ENCODE measurements around the gene PJVK.
"Not testable (repeated sequence)": the region's sequence is repeated elsewhere in the genome, so short reads cannot be mapped to it uniquely, and the experiment has no call there.

Gene PJVK

DNA sequence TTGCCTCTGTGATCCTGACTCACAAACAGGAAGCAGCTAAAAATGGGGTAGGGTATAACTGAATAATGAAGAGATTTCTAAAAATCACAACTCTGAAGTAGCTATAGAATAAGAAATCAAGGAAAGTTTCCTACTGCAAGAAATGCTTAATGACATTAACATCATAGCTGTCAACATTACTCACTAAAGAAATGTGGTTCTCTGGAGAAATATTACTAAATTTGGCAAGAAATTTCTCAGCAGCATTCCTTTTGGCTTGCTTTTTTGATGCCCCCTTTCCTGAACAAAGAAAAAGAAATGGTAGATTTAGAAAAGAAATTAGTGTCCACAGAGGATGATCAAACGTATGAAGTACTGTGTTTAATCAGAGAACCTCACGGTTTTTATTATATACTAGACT lies 9.8 kb upstream of the PJVK start:
- no peak for DNase-seq

DNA sequence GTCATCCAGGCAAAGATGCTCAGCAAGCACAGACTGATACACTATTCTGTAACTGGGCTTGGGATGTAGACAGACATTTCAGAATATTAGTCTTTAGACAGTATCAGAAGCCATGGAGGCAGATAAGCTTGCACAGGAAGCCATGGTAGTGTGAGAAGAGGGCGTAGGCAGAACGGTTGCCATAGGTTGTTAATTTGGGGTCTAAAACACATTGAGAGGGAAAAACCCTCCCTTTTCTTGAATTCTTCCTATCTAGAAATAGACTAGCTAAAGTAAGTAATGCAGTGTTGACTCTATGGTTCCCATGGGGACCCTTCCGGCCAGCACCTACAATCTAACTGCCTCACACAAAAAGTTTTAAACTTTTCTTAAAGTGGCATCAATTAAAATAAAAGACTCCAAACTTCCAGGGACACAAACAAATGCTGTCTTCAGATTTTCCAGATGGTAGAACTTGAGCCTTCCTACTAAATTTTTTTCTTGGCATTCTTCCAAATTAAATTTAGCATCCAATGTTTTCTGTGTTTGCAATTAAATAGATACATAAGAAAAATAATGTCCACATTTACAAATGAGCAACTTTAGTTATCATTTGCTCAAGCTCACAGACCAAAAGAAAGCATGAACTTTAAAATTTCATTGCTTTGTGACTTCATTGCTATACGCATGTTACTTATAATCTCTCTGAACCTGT lies 2.1 kb upstream of the PJVK start:
- DNase-seq, result no peak

DNA sequence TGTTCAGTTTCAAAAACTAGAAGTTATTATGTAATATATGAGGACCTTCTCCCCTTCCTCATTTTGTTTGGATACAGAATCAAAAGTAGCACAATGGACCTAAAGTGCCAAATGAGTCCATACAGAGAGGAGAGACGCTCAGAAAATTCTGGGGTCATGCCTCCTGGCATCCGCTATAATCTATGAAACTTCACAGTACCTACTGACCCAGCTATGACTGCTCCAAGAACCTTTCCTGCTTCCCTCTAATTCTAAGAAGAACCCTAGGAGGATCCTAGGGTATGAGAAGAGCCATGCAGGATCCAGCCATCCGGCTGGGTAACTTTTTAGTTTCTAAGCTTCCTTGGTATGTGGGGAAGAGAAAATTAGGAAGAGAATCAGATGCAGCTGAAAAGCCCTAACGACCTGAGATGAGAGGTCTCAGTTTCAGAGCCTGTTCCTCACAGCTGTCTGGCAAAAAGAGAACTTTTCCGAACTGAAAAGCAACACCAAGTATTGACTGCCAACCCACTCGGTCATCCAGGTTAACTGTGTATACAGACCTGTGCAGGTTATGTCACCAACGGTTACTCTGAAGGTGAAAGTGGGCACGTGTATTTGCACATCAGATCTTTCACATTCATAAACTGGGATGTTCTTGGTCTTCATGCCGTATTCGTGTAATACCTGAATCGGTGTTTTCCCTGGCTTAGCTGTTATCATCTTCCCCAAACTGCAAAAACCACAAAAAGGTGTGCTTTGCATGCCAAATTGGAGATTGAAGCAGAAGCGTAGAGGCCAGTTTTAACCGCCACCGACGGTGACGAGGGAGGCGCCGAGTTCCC lies 1.3 kb upstream of the PJVK start:
- no peak for DNase-seq

DNA sequence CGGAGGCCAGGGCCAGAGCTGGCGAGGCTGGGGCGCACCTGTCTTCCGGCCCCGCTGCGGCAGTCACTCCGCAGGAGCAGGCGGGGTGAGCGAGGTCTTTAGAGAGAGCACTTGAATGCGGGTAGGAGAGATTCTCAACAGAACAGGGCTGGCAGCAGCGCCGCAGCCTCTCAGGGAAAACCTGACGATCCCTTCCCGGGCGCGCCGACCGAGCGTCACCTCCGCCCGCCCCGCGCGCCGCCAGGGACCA lies 729 bp upstream of the PJVK start:
- DNase-seq, result peak; percentile 51

DNA sequence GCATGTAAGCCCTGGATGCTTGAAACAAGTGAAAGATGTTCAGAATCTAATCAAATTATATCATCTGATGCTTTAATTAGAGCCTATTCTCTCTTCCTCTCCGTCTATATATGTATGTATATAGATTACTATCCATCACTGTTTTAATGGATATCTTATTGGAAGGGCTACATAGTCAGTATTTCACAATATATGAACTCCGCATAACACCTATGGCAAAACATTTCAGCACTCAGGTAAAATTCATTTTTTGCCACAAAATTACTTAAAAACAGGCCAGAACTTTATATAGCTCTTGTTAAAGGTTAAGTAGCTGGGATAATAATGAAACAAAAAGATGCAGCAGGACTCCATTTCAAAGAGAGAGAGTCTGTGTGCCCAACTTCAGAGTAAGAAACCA lies 1.2 kb downstream of the PJVK start:
- DNase-seq, result no peak

DNA sequence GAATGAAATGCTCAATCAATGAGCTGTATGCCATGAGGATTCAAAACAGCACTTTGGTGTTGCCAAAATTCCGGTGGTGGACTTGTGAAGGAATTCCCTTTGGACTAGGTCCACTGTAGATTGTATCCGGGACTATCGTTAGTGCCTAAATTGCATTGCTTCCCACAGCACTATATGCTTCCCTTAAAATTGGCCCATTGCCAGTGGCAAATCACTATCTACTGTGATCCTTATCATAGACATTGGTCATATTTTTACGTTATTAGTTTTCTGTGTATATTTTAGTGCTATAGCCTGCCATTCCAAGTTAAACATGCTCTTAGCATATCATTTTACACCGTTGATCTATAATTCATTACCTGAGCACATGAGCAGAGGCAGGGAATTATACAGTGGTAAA lies 1.7 kb downstream of the PJVK start:
- DNase-seq, result no peak

DNA sequence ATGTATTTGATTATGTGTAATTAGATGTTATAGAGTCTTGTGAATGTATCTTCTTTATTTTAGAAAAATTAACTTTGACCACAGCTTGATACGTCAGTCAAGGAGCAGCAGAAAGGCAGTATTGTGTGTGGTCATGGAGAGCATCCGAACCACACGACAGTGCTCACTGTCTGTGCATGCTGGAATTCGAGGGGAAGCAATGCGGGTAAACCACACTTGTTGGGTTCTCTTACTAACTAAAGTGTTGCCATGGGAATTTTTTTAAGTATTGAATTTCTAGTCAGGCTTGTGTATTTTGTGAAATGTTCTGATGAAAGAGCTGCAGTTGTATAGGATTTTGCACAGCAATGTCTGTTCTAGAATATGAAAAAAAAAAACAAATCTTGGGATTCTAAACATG lies 4.8 kb downstream of the PJVK start:
- no peak for DNase-seq

DNA sequence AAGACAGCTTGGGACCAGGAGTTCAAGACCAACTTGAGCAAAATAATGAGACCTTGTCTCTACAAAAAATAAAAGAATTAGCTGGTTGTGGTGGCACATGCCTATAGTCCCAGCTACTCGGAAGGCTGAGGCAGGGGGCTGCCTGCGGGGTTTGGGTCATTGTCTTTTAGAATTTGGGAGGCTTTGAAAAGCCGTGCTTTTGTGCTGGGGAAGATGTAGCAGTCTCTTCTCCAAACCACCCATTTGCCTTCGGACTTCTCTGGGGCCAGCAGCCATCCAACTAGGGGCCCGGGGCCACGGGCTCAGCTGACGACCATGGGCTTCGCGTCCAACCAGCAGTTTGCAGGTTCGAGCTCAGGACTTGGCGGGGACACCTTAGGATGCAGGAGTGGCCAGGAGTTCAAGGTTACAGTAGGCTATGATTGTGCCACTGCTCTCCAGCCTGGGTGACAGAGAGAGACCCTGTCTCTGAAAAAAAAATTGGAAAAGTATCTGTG lies 6.3 kb downstream of the PJVK start:
- no peak for DNase-seq

DNA sequence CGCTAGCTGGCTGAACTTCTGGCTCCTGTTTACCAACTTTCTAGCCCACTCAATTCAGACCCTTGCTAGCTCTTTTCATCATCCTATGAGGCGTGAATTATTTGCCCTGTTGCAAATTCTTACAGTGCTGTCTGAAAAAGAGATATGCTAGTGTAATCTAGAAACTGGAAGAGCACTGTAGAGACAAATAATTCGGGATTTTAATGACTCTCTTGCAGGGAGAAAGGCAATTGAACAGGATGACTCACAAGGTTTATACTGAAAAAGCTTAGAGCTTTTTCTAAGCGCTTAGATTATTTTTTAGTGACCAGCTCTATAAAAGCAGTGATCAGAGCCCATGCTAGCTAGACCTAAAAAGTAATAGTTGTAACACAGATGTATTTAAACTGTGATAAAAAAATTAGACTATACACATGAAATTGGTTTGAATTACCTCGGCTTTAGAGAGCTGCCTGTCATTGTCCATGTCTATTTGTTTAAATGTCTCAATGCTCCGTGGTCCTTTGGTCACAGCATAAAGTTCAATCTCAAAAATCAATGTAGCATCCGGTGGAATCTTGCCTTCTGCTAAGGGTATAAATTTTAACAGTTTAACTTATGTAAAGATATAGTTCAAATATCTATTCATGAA lies 18.2 kb downstream of the PJVK start:
- DNase-seq, result no peak

DNA sequence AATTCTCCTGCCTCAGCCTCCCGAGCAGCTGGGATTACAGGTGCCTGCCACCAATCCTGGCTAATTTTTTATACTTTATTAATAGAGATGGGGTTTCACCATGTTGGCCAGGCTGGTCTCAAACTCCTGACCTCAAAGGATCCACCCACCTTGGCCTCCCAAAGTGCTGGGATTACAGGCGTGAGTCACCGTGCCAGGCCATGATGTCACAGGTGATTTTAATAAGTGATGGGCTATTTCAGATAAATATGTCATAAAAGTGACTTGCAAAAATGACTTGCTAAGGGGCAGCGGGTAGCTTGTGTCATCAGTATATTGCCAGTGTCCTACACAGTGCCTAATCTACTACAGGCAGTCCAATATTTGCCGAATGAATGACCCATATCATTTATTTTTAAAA lies 20.1 kb downstream of the PJVK start:
- not testable (repeated sequence) for DNase-seq

DNA sequence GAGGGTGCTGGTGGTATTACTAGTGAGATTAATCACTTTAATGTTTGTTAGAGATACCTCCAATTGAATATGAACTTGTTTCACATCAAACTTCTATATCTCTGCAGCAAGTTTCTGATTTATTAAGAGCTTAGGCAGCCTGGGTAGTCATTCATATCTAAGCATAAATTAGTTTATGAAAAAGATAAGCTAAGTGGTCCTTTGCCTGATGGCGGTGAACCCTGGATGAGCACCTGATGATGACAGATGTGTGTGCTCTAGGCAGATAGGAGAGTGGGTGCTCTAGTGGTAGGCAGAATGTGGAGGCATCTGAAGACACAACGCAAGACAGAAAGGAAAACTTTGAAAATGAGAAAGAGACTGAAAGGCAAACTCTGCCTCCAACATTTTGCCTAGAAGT lies 22.2 kb downstream of the PJVK start:
- DNase-seq, result no peak

DNA sequence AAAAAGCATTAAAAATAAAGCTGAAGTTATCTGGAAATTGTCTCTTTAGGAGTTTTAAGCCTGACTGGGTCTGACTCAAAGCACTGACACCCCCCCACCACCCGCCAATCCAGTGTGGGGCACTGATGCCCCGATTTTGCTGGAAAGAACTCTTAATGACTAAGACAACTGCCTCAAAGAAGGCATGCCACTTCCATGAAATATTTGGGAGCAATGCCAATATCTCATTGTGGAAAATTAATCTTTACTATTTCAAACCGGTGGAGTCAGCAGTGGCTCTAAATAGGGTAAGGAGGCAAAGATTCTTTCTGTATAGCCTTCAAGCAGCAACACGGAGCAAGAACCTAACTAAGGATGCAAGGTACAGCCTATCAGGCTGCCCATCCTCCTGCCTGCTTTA lies 22.8 kb downstream of the PJVK start:
- no peak for DNase-seq

DNA sequence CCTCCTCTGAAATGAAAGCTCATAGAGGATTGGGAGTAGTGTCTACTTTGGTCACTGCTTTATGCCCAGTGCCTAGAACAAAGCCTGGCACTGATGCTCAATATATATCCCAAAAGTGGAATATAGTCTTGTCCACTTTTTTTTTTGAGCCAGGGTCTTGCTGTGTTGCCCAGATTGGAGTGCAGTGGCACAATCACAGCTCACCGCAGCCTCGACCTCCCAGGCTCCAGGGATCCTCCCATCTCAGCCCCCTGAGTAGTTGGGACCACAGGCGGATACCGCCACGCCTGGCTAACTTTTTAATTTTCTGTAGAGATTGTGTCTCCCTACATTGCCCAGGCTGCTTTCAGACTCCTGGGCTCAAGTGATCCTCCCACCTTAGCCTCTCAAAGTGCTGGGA lies 23.4 kb downstream of the PJVK start:
- DNase-seq, result no peak

DNA sequence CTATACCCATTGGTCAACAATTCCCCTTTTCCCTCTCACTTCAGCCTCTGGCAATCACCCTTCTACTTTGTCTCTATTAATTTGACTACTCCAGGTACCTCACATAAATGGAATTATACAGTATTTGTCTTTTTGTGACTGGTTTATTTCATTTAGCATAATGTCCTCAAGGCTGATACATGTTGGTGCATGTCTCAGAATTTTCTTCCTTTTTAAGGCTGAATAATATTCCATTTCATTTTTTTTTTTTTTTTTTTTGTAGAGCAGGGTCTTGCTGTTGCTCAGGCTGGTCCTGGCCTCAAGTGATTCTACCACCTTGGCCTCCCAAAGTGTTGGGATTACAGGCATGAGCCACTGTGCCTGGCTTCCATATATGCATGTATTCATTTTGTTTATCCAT lies 25.3 kb downstream of the PJVK start:
- DNase-seq, result no peak

DNA sequence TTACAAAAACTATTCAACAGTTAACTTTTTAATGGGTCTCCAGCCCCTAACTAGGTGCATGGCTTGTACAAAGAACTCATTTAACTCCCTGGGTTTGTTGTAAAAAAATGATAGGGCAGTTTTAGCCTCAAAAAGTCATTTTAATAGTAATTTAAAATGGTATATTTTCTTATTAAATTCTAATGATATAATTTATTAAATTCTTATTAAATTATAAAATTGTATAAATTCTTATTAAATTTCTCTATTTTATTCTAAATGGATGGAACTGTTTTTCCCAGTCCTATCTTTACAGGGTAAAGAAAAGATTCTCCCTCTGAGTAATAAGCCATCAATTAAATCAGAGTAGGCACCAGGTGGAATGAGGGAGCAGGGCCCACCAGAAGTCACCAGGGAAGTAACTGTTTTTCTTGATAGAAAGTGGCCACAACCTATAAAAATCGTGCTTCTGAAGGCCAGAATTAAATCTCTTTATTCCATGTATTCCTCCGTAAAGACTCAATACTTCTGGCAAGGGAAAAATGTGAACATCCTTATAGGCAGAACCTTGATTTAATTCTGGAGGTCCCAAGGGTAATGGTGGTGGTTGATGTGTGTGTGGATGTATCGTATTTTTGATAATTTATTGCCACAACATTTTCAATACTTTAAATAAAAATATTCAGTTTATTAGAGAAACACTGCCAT lies 26.4 kb downstream of the PJVK start:
- no peak for DNase-seq

DNA sequence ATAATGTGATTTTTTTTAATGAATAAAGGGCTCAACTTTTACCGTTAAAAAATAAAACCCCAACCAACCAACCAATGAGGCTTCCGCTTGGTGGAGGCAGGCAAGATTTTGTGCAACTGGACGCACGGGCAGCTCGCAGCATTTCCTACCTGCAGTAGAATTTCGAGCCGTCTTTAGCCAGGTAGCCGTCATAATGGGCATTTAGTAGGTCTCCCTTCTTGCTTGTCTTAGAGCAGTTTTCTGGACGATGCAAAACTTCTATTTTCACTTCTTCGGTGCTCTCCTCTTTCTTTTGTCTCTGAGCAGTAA lies 26.9 kb downstream of the PJVK start:
- no peak for DNase-seq

DNA sequence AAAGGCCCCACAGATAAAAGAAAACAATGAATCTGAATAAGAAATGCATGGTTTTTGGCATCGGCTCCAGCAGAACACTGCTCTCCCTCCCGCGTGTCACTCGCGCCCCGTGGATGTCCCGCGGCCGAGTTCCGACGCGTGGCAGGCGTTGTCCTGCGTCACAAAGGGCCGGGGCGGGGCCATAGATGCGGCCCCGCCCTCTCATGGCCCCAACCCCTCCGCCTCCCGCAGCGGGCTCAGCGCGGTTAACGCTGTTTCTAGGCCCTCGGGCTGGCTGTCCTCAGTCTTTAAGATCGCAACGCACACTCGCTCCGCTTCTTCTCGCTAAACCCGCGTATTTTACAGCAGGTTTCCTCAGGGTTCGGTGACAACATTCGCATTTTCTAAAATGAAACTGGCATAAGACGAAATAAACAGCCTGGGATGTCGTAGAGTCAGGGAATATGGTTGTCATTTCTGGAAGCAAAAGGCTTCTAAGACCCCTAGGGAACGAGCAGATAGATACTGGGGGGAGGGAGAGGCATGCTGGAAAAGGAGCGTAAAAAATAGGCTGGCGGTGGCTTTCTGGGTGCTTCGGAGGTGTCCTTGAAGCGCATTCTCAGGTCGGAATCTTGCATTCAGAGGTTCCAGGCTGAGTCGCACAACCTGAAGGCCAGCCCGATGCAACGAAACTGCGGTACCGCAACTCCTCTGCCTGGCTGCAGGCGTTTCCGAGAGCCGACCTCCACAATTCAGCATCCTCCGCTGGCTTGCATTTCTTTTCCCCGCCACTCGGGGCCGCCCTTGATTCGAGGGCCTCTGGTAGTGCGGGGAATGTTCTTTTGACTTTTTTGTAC lies 27.5 kb downstream of the PJVK start, which contains the start of gene FKBP7:
Gene FKBP7, minus strand, starts transcription at position 162 of the 836 bp plus-strand sequence. Its CDS starts 101 bp downstream, at position 61.
- DNase-seq, result peak; percentile 53

DNA sequence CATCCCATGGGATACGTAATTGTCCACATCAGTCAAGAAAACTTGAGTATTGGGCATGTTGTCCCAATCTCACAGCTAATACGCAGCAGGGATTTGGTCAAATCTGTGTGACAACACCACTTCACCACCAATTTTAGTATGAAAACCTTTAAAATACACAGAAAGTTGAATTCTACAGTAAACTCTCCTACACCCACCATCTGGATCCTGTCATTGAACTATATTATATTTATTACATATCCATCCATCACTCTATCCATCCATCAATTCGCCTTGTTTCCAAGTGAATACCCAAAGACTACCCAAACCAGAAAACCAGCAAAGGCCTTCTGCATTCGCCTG lies 28.1 kb downstream of the PJVK start:
- DNase-seq, result no peak

DNA sequence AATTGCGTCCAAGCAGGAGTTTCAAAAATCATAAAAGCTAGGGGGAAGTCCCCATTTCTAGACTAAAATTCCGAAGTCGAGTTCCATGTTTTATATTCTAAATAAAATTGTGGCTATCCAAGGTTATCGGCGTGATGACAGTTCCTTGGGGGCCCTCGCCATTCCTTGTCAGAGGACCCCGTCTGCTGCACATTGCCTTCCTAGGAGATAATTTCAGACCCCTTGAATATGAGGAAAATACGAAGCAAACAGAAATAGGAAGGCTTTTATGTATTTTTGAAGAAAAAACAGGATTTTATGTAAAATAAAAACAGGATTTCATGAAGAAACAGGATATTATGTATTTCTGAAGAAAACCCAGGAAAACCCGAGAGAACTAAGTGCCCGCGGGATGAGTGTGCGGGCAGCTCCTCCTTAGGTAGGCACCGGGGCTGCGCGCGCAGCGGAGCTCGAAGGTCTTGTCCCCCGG lies 28.6 kb downstream of the PJVK start:
- DNase-seq, result no peak

DNA sequence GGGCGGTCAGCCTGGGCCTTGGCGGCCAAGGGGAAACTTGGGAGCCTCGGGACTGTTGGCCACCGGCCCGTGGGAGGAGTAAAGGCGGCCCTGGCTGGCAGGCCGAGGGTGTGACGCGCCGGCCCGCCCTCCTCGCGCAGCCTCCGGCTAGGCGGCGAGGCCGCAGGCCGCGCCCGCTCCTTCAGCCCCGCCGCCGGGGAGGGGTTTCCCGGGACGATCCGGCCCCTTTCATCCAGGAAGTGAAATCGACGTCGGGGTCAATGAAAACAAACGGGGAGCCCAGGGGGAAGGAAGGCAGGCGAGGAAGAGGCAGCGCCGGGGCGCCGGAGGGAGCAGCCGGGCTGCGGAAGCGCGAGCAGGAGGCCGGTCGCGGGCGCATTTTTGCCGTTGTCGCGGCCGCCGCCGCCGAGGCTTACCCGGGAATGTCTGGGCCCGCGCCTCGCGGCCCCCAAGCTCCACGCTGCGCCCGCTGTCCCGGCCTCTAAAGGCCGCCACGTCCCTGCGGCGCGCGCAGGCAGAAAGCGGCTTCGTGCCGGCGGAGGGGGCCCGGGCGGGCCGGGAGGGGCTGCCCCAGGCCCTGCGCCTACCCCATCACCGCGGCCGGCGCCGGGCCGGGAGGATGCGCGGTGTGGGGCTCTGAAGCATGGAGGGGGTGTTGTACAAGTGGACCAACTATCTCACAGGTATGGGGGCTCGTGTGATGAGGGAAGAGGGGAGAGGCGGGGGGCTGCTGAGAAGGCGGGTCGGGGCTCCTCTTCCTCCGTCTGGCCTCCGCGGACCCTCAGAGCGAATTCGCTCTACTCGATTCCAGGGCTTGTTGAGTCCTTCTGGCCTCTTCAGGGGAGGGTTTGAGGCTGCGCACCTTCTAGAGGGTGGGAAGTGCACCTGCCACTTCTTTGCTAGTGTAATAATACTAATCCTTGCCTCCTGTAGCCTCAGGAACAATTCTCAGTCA lies 29.3 kb downstream of the PJVK start, which contains the start of gene PLEKHA3:
Gene PLEKHA3, plus strand, starts transcription at position 231 of the 955 bp plus-strand sequence. Its CDS starts 413 bp downstream, at position 644.
- peak; percentile 65 for DNase-seq

DNA sequence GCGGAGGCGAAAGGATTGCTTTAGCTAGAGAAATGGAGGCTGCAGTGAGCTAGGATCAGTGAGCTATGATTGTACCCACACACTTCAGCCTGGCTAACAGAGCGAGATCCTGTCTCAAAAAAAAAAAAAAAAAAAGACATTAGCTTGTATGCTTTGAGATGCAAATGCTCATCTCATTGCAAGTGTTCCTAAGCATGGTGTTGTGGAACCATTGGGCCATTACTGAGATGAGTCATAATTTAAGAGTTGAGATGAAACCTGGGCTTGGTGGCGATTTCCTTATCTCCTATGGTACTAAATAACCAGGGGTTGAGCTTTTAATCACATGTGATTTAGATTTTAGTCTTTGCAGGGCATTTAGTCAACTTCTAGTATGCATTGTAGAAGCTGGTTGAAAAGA lies 31.3 kb downstream of the PJVK start:
- no peak for DNase-seq
